HEK293T (cell line): ENCODE results near the gene GABBR2.
A peak's percentile ranks its signal among the peaks of the same experiment; 100 is the strongest.

Source experiments
- CTCF ChIA-PET: fragments of 350-600 bp; formaldehyde crosslinking; extraction: SDS; loops from one replicate; lab custom pipeline; 2021; ENCODE audit warnings: antibody characterized with exemption, inconsistent platforms; lab: Yijun Ruan, JAX
- POLR2A ChIA-PET: fragments of 350-600 bp; formaldehyde crosslinking; extraction: SDS; loops from one replicate; lab custom pipeline; 2020; ENCODE audit warnings: antibody characterized with exemption, inconsistent platforms; lab: Yijun Ruan, JAX
- DNase-seq: peaks from one replicate; pipeline ENCODE4 v3.0.0; 2012; ENCODE audit warnings: mixed read lengths; ENCODE audit errors: extremely low spot score
- ARNT ChIP-seq: fragments of 450-650 bp; IDR thresholded peaks from 2 replicates; pipeline ENCODE4 v1.6.1; 2017; ENCODE audit warnings: mild to moderate bottlenecking
- BHLHE40 ChIP-seq: fragments of 450-650 bp; IDR thresholded peaks from 2 replicates; pipeline ENCODE4 v1.6.1; 2016; ENCODE audit warnings: mild to moderate bottlenecking, moderate library complexity, borderline replicate concordance
- CTBP1 ChIP-seq: fragments of 450-650 bp; IDR thresholded peaks from 2 replicates; pipeline ENCODE4 v1.6.1; 2016; ENCODE audit warnings: borderline replicate concordance
- ELF4 ChIP-seq: fragments of 450-650 bp; IDR thresholded peaks from 2 replicates; pipeline ENCODE4 v1.6.1; 2017; ENCODE audit warnings: antibody characterized with exemption
- FOXA1 ChIP-seq: fragments of 450-650 bp; IDR thresholded peaks from 2 replicates; pipeline ENCODE4 v1.6.1; 2016; ENCODE audit warnings: mild to moderate bottlenecking
- FOXK2 ChIP-seq: fragments of 450-650 bp; IDR thresholded peaks from 2 replicates; pipeline ENCODE4 v1.6.1; 2016; ENCODE audit warnings: mild to moderate bottlenecking
- FOXM1 ChIP-seq: fragments of 450-650 bp; IDR thresholded peaks from 2 replicates; pipeline ENCODE4 v1.6.1; 2017; ENCODE audit warnings: mild to moderate bottlenecking, borderline replicate concordance
- HDGF ChIP-seq: fragments of 450-650 bp; IDR thresholded peaks from 2 replicates; pipeline ENCODE4 v1.6.1; 2017; ENCODE audit warnings: antibody characterized with exemption, borderline replicate concordance
- L3MBTL2 ChIP-seq: fragments of 450-650 bp; conservative IDR thresholded peaks from 2 replicates; pipeline ENCODE4 v1.6.1; 2016; ENCODE audit warnings: mild to moderate bottlenecking
- LEF1 ChIP-seq: fragments of 450-650 bp; IDR thresholded peaks from 2 replicates; pipeline ENCODE4 v1.6.1; 2017; ENCODE audit warnings: mild to moderate bottlenecking, borderline replicate concordance
- NFRKB ChIP-seq: fragments of 450-650 bp; IDR thresholded peaks from 2 replicates; pipeline ENCODE4 v1.6.1; 2016; ENCODE audit warnings: mild to moderate bottlenecking, moderate library complexity
- SP1 ChIP-seq: fragments of 450-650 bp; IDR thresholded peaks from 2 replicates; pipeline ENCODE4 v1.6.1; 2017
- SUZ12 ChIP-seq: fragments of 450-650 bp; IDR thresholded peaks from 2 replicates; pipeline ENCODE4 v1.6.1; 2016; ENCODE audit warnings: mild to moderate bottlenecking
- TARDBP ChIP-seq: fragments of 450-650 bp; IDR thresholded peaks from 2 replicates; pipeline ENCODE4 v1.6.1; 2016
- ZNF384 ChIP-seq: fragments of 450-650 bp; IDR thresholded peaks from 2 replicates; pipeline ENCODE4 v1.6.1; 2016
- TF ChIP-seq, protein P1 (sequence below): fragments of 450-650 bp; IDR thresholded peaks from 2 replicates; pipeline ENCODE4 v1.6.1; 2016

The GABBR2 gene

DNA sequence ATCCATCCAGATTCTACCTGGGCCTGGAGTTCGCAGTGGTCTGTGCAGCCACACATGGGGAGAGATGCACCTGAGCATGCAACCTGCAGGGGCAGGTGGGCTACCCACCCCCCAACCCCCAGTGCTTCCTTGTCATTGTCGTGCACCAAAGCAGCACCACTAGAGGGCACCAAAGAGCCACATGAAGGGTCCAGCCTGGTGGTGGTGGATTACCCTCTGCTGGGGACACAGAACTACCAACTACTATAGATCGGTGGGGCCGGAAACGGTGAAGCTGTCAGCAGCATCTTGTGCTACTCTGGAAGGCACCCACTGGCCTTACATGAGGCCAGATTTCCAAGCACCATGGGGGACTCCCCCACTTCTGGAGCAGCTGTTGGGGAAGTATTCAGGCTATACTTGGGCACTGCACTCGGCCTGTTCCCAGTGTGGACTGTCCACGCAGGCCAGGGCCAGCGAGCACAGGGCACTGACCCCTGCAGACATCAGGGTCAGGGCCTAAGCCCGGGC is 393.1 kb downstream of the GABBR2 start:
- peak; percentile 93 for DNase-seq
- ChIA-PET POLR2A (no interaction called here), CTCF (interaction anchor here (0.6 to 1.5 kb wide), 7 partner anchors 17 to 460 kb away, joined by 3 to 6 read pairs (median 3); no protein-coding TSS in a partner anchor)
- TF ChIP-seq SP1, result no peak
- no peak for TF ChIP-seq LEF1
- no peak for TF ChIP-seq ELF4
- TF ChIP-seq CTBP1, result no peak
- TF ChIP-seq NFRKB, result no peak
- no peak for TF ChIP-seq HDGF
- TF ChIP-seq BHLHE40, result no peak
- TF ChIP-seq FOXK2, result no peak

DNA sequence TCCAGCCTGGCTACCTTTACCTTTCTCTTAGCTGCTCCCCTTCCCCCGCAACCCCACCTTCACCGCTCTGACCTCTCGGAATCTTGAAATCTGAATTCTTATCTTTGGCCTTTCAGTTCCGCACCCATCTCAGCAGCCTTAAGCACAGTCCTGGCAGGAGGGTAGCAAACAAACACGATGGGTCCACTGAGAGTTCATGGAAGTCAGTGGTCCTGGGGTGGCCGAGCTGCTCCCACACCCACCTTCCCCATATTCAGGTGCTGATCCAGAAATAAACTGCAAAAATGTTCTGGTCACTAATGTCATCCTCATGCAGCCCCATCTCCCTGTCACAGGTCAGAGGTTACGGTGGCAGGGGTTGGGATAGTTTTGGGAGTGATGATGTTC is 393.7 kb downstream of the GABBR2 start:
- TF ChIP-seq SP1 (no peak), HDGF (no peak), CTBP1 (no peak), SUZ12 (no peak), LEF1 (no peak), L3MBTL2 (no peak), FOXA1 (no peak), TARDBP (no peak), FOXM1 (no peak), ARNT (no peak), NFRKB (no peak), ELF4 (no peak), BHLHE40 (no peak), FOXK2 (no peak), ZNF384 (no peak)
- TF ChIP-seq, protein P1, sequence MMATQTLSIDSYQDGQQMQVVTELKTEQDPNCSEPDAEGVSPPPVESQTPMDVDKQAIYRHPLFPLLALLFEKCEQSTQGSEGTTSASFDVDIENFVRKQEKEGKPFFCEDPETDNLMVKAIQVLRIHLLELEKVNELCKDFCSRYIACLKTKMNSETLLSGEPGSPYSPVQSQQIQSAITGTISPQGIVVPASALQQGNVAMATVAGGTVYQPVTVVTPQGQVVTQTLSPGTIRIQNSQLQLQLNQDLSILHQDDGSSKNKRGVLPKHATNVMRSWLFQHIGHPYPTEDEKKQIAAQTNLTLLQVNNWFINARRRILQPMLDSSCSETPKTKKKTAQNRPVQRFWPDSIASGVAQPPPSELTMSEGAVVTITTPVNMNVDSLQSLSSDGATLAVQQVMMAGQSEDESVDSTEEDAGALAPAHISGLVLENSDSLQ, result no peak
- POLR2A ChIA-PET, result no interaction called here
- DNase-seq, result no peak
- CTCF ChIA-PET, result interaction anchor here (0.6 to 1.2 kb wide), 6 partner anchors 16 to 461 kb away, joined by 3 to 6 read pairs (median 3); no protein-coding TSS in a partner anchor

DNA sequence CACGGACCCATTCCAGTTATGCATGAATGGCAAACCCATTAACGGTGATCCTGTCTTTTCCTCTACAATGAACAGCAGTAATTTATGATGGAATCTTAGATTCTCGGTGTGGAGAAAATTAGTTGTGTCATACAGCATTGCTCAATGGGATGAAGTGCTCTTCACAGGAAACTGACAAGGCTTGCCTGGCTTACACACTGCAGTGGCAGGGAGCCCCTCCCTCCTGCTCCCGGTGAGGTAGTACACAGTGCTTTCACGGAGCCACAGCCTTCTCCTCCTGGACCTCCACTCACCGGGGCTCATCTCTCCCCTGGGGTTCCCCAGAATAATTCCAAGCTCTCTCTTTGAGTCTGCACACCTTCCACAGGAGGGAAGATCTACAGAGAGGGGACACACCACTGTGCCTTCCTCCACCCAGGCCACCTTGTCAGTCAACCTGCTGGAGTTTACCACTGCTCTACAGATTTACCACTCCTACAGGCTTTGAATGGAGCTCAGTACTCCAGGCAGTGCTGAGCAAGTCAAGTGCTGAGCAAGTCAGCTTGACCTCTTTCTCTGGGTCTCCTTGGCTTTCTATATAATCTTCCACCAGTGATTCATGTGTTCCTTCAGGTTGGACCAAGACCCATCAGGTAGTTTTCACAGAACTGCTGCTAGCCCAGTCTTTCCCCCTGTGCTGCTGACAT is 394.2 kb downstream of the GABBR2 start:
- DNase-seq, result no peak
- CTCF ChIA-PET, result interaction anchor here (0.6 to 1.2 kb wide), 4 partner anchors 16 to 462 kb away, joined by 3 read pairs; no protein-coding TSS in a partner anchor
- POLR2A ChIA-PET, result no interaction called here
- TF ChIP-seq SP1, result no peak
- TF ChIP-seq FOXK2, result no peak
- no peak for TF ChIP-seq TARDBP
- TF ChIP-seq HDGF, result no peak
- TF ChIP-seq, protein P1, result no peak
- no peak for TF ChIP-seq LEF1
- TF ChIP-seq L3MBTL2, result no peak
- TF ChIP-seq FOXM1, result no peak
- TF ChIP-seq ARNT, result no peak
- TF ChIP-seq CTBP1, result no peak
- TF ChIP-seq ZNF384, result no peak
- TF ChIP-seq NFRKB, result no peak
- no peak for TF ChIP-seq FOXA1
- TF ChIP-seq SUZ12, result no peak

- TF ChIP-seq L3MBTL2 (no peak), LEF1 (no peak), FOXM1 (no peak), ELF4 (no peak), NFRKB (no peak), FOXA1 (no peak), ARNT (no peak), SP1 (no peak), CTBP1 (no peak), HDGF (no peak), TARDBP (no peak), FOXK2 (no peak), SUZ12 (no peak), BHLHE40 (no peak), ZNF384 (no peak)
- TF ChIP-seq, protein P1, result no peak
- DNase-seq, result no peak
- ChIA-PET POLR2A (no interaction called here), CTCF (no interaction called here)
These were observed 396.4 kb downstream of the GABBR2 start for GRCh38 chr9:98312365-98312764.

DNA sequence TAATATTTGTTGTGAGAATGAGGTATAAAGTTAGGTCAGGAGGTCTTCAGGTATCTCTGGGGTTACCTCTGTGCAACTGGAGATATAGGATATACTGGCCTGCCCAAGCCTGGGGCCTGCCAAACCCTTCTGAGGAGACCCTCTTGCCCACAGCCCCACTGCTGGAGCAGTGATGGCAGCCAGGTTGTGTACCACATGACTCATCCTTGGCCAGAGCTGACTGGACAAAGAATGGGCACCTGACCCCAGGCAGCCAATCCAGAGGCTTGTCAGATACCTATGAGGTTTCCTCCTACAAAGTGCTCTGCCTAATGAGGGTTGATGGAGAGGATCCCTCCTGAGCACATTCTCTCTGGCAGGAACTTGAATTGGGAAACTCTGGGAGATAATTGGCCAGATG is 397.2 kb downstream of the GABBR2 start:
- CTCF ChIA-PET, result no interaction called here
- POLR2A ChIA-PET, result no interaction called here

More for the DNA sequence above, 397.2 kb downstream of the GABBR2 start:
- no peak for TF ChIP-seq BHLHE40
- TF ChIP-seq FOXK2, result no peak
- no peak for TF ChIP-seq ZNF384
- TF ChIP-seq ELF4, result no peak
- TF ChIP-seq L3MBTL2, result no peak
- TF ChIP-seq ARNT, result no peak
- DNase-seq, result no peak
